GM20431 (cell line): ENCODE results near the gene YWHAG.
"Not testable (repeated sequence)": the region's sequence is repeated elsewhere in the genome, so short reads cannot be mapped to it uniquely, and the experiment has no call there.

Experiments used
- in situ Hi-C: fragments of 300-500 bp; cut with MseI, MboI; formaldehyde crosslinking; loops from one replicate; pipeline ENCODE4 v1.15.0; 2020; ENCODE audit warnings: low sequenced_read_pairs; ENCODE audit not compliant: unreplicated experiment

Gene YWHAG

DNA sequence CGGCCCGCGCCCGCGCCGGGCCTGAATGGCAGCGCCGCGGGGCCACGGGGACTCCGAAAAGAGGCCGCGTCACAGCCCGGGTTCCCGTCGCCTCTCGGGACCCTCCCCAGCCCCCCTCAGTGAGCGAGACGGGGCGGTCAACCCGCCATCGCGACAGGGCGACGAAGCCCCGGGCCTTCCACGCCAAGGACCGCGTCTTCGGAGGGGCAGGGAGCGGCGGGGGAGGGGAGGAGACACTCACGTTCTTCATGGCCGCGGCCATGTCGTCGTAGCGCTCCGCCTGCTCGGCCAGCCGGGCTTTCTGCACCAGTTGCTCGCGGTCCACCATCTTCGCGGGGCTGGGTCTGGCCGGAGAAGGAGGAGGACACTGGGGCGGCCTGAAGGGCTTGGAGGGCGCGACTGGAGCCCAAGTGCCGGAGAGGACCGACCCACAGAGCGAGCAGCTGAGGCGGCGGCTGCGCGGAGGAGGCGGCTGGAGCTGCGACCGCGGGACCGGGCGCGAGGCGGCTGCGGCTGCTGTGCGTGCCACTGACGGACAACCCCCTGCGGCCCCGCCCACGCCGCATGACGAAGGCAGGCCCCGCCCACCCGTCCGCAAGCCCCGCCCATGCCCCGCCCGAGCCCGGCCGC lies at the start of gene YWHAG:
TSS of gene YWHAG (minus strand) at position 511 of the 630 bp plus-strand sequence. CDS start at position 328, 183 bp downstream.
- in situ Hi-C loops = no loop called here

DNA sequence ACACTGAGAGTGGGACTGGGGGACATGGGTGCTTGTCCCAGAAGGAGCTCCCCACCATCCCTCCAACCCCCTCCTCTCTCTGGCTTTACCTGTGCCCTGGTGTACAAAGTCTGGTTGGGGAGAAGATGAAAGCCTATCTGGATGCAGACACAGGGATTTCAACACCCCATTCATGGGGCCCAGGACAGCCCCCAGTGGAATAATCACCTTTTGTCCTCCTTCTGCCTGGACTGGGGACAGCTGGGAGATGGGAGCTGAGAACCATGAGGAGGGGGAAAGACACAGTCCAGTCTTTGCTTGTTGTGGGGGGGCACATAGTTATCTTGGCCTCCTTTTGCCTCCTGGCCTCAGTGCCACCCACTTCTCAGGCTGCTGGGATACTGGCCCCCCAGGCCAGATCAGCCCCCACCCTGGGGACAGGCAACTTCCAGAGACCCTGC lies 49.4 kb upstream of the YWHAG start:
- in situ Hi-C loops = no loop called here

DNA sequence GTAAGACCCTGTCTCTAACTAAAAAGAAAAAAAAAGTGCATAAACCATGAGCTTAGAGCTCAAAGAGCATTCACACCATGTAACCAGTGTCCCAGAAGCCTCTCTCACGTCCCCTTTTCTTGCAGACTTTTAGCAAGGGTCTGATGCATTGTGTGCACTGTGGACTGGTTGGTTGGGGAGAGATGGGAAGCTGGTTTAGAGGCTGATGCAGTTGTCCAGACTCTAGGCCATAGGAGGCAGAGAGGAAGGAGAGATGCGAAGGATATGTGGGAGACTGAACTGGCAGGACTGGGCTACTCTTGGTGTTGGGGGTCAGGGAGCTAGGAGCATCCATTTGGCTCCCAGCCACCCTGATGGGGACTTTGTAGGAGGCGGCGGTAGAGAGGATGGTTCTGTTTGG lies 48.9 kb upstream of the YWHAG start:
- in situ Hi-C loops = no loop called here

DNA sequence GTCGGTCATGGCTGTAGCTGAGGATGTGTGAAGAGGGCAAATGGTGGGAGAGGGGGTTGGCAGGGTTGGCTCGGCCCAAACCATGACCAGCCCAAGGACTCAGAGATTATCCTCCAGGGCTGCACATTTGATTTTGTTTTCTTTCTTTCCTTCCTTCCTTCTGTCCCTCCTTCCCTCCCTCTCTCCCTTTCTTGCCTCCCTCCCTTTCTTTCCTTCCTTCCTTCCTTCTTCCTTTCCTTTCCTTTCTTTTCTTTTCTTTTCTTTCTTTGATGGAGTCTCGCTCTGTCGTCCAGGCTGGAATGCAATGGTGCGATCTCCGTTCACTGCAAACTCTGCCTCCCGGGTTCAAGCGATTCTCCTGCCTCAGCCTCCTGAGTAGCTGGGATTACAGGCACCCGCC lies 46.9 kb upstream of the YWHAG start:
- in situ Hi-C loops = no loop called here

DNA sequence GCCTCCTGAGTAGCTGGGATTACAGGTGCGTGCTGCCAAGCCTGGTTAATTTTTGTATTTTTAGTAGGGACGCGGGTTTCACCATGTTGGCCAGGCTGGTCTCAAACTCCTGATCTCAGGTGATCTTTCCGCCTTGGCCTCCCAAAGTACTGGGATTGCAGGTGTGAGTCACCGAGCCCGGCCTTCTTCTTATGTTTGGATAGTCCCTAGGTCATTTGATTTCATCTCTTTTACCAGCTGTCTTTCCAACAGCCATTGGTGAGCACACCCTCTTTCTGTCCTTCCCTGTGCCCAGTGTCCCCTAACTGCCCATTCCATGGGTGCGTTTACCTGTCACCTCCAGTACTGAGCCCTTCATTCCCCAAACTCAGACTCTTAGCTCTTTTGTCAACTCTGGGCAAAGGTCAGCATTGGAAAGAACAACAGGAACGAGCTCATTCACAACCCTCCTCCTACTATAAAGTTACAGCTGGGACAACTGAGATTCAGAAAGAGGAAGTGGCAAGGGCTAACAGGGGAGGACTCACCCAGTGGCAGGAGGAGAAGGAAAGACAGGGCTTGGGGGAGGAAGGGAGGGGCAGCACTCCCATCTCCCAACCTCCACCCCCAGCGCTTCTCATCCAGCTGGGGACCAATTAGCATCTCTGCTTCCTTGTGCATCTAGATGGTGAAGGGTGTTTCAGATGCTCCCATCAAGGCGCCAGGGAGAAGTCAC lies 45.1 kb upstream of the YWHAG start:
- in situ Hi-C loops = no loop called here

DNA sequence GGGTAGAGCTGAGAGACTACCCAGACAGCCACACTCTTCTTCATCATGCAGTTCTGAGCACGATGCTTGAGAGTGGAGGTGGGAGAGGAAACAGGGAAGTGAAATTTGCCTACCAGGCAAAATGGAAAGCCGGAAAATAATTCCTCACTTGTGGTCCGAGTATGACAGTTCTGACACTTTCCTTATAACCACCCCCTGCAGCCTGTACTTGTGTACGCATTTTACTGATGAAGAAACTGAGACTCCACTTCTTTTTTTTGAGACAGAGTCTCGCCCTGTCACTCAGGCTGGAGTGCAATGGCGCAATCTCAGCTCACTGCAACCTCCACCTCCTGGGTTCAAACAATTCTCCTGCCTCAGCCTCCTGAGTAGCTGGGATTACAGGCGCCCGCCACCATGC lies 44.3 kb upstream of the YWHAG start:
- in situ Hi-C loops = not testable (repeated sequence)

DNA sequence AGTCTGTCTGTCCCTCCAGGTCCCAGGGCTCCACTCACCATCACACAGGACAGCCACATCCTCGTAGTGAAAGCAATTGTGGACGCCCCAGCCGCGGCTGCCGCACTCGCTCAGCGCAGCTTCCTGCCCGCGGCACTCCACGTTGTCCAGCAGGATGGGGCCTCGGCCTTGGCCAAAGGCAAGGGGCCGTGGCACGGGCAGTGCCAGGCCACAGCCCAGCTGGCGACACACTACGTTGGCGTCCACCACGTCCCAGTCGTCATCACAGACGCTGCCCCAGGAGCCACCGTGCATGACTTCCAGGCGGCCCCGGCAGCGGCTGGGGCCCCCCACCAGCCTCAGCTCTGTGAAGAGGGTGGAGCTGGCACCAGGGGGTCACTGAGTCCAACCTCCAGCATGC lies 41.5 kb upstream of the YWHAG start:
- in situ Hi-C loops = no loop called here

DNA sequence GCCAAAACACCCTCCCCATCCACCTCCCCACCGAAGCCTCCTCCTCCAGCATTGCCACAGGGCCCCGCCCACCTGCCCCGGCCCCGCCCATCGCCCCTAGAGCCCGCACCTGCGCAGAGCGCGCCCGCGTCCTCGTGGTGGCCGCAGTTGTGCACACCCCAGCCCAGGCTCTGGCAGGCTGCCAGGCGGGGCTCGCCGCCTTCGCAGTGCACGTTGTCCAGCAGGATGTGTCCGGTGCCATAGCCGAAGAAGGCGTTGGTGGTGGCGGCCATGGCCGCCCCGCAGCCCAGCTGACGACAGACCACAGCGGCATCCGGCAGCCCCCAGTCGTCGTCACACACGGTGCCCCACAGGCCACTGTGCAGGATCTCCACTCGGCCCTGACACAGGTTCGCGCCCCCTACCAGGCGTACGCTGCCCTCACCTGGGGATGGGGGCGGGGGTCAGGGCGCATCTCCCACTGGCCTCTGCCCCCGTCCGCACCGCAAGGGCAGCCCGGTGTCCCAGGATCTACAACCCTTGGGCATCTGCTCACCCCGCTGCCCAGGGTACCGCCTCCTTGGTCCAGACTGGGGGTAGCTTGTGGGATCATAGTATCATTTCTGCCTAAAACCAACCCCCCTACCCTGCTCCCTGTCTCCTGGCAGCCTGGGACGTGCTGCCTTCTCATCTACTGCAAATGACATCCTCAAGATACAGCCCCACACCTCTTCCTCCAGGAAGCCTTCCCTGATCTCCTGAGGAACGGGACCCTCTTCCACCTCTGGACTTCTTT lies 38.8 kb upstream of the YWHAG start:
- in situ Hi-C loops = no loop called here

DNA sequence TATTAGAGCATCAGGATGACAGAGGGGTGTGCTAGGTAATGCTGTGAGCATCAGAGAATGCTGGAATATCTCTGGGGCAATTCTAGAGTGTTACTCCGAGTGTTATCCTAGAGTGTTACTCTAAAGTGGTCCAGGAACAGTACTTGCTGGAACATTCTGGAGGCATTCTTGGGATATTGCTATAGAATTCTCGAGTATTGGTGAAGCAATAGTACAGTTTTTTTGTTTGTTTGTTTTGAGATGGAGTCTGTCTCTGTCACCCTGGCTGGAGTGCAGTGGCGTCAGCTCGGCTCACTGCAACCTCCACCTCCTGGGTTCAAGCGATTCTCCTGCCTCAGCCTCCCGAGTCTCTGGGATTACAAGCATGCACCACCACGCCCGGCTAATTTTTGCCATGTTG lies 38.1 kb upstream of the YWHAG start:
- in situ Hi-C loops = no loop called here

DNA sequence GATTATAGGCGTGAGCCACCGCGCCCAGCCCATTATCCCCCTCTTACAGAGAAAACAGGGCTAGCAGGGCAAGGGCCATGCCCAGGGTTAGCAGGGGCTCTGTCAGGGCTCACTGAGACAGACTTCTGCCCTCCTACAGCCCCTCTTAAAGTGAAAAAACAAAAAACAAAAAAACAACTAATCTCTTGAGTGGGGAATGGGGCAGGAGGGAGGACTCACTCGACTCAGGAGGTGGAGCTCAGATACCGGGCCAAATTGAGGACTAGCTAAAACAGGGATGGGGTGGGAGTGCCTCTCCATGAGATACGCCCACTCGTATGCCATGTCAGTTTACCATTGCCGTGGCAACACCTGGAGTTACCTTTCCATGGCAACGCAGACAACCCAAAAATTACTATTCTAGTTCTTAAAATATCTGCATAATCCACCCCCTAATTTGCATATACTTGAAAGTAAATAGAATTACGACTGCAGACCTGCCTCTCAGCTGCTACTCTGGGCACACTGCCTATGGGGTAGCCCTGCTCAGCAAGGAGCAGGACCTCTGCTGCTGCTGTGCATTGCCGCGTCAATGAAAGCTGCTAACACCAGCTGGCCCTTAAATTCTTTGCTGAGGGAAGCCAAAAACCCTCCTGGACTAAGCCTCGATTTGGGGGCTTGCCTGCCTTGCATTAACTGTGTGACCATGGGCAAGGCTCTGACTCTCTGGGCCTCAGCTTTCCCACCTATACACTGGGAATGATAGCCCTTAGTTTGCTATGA lies 37.4 kb upstream of the YWHAG start:
- in situ Hi-C loops = no loop called here

DNA sequence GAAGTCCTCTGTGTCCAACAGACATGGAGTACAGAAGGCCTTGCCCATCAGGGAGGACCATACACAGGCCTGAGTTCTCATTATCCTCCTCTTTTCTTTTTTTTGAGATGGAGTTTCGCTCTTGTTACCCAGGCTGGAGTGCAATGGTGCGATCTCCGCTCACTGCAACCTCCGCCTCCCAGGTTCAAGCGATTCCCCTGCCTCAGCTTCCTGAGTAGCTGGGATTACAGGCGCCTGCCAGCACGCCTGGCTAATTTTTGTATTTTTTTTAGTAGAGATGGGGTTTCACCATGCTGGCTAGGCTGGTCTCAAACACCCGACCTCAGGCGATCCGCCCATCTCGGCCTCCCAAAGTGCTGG lies 36.8 kb upstream of the YWHAG start:
- in situ Hi-C loops = not testable (repeated sequence)

DNA sequence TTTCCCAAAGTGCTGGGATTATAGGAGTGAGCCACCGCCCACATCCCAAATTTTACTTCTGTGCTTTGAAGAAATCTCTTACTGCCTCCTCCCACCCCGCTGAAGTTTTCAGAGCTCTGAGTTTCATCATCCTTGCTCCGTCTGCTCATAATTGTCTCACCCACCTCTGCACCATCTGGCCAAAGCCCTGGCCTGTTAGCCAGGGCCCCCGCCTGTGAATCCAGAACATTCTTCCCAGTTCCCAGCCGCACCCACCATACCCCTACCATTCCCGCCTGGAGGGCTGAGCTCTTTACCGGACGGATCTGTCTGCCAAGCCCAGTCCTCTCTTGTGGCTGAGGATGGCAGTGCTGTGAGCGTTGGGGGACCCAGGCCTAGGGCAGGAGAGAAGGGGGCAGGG lies 36.2 kb upstream of the YWHAG start:
- in situ Hi-C loops = no loop called here

DNA sequence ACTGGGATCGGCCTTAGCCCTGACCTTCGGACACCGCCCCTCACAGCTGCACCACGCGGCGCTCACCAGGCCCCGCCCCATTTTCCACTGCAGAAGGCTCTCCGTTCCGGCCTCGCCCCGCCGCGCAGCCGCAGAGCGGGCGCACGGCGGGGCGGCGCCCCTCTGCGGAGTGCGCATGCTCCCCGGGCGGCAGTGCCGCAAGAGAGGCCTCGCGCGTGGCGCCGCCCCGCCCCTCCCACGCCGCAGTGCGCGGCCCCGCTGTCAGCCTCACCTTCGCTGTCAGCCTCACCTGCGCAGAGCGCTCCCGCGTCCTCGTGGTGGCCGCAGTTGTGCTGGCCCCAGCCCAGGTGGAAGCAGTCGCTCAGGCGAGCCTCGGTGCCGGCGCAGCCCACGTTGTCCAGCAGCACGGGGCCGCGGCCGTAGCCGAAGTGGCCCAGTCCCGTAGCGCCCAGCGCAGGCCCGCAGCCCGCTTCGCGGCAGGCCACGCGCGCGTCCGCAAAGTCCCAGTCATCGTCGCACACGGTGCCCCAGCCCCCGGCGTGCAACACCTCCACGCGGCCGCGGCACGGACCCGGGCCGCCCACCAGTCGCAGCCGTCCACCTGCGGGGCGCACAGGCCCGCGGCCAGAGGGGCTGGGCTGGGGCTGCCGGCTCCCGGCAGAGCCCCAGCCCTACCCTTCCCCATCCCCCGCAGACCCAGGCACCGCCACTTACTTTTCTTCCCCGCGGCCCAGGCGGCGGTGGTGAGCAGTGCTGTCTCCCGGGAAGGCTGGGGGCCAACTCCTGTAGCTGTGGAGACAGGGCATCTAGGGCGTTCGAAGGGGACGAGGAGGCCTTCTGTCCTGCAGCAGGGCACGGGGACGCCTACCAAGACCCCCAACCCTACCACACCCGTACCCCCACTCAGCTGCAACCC lies 34.6 kb upstream of the YWHAG start:
- in situ Hi-C loops = no loop called here

DNA sequence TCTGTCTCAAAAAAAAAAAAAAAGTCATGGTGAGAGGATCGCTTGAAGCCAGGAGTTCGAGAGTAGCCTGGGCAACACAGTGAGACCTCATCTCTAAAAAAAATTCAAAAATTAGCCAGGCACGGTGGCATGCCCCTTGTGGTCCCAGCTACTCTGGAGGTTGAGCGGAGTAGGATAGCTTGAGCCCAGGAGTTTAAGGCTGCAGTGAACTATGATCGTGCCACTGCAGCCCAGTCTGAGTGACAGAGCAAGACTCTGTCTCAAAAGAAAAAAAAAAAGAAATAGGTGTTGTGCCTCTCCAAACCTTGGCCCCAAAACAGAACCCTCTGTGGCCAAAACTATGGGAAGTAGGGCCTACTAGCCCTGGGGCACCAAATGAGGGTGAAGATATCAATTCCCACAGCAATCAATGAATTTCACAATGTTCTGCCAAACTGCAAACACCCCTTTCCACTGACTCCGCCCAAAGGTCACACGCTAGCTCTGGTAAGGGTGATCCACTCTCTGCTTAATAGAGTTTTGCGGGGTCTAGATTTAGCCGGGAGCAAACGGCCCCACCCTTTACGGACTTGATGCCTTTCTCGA lies 33.8 kb upstream of the YWHAG start:
- in situ Hi-C loops = no loop called here

DNA sequence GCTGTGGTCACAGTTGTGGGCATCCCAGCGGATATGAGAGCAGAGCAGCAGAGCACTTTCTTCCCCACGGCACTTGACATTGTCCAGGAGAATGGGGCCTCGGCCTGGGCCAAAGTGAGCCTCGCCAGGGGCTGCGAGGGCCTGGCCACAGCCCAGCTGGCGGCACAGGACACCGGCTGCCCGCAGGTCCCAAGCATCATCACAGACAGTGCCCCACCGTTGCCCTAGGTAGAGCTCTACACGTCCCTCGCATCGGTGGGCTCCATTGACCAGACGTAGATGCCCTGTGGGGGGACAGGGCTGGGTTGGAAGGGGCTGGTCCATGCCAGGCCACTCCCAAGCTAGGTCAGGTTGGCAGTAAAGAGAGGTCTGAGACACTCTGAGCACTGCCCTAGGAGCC lies 31.3 kb upstream of the YWHAG start:
- in situ Hi-C loops = no loop called here

DNA sequence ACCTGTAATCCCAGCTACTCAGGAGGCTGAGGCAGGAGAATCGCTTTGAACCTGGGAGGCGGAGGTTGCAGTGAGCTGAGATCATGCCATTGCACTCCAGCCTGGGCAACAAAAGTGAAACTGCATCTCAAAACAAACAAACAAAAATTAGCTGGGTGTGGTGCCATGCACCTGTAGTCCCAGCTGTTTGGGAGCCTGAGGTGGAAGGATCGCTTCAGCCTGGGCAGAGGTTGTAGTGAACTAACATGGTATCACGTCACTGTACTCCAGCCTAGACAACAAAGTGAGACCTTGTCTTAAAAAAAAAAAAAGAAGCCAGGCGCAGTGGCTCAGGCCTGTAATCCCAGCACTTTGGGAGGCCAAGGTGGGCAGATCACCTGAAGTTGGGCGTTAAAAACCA lies 29.0 kb upstream of the YWHAG start:
- in situ Hi-C loops = not testable (repeated sequence)

DNA sequence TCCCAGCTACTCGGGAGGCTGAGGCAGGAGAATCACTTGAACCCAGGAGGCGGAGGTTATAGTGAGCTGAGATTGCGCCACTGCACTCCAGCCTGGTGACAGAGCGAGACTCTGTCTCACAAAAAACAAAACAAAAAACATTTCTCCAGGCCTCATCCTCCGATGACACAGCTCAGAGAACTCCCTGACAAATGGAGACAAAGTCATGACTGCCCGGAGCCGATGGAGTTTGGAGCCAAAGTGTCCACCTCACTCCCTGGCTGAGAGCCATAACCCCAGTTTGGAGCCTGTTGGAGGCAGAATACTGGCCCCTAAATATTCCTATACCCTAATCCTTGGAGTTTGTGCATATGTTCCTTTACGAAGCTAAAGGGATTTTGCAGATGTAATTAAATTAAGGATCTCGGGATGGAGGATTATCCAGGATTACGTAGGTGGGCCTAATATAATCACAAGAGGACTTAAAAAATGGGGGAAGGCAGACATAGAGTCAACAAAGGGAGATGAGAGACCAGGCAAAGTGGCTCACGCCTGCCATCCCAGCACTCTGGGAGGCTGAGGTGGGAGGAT lies 28.0 kb upstream of the YWHAG start:
- in situ Hi-C loops = no loop called here

DNA sequence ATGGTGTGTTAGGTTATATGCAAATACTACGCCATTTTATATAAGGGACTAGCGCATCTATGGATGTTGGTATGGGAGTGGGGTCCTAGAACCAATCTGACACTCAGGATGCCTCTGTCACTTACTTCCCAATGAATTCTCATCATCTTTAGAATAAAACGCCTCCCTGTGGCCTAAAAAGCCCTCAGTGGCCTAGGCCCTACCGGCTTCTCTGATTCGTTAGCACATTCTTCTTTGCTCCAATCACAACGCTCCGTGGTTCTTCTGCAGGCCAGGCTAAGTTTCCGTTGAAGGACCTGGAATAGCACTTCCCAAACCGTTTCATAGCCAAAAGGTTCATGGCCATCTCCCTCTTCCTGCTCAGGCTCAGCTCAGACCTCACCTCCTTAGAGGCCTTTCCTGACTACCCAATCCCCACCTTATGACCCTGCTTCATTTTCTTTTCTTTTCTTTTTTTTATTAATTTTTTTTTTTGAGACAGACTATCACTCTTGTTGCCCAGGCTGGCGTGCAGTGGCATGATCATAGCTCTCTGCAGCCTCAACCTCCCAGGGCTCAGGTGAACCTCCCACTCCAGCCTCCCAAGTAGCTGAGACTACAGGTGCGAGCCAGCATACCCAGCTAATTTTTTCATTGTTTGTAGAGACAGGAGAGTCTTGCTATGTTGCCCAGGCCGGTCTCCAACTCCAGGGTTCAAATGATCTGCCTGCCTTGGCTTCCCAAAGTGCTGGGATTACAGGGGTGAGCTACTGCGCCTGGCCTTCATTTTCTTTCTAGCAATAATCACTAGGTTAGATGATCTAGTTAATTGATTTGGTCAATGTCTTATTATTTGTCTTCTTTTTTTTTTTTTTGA lies 24.5 kb upstream of the YWHAG start:
- in situ Hi-C loops = no loop called here
